Stimulated activated CD4-positive, alpha-beta T cell treated with anti-CD3 and anti-CD28 coated beads, Interleukin-15, amount 100 ng/mL, for 48 hours (primary cell): Measurements from ENCODE around the gene NEU4.
A peak's percentile ranks its signal among the peaks of the same experiment; 100 is the strongest.
"Not testable (repeated sequence)": the region's sequence is repeated elsewhere in the genome, so short reads cannot be mapped to it uniquely, and the experiment has no call there.

Experiments
- DNase-seq, 2 donors: peaks; one replicate each; pipeline ENCODE4 v3.0.0-alpha.2; 2020; ENCODE audit warnings: low read depth in 2 of 2

Gene NEU4

DNA sequence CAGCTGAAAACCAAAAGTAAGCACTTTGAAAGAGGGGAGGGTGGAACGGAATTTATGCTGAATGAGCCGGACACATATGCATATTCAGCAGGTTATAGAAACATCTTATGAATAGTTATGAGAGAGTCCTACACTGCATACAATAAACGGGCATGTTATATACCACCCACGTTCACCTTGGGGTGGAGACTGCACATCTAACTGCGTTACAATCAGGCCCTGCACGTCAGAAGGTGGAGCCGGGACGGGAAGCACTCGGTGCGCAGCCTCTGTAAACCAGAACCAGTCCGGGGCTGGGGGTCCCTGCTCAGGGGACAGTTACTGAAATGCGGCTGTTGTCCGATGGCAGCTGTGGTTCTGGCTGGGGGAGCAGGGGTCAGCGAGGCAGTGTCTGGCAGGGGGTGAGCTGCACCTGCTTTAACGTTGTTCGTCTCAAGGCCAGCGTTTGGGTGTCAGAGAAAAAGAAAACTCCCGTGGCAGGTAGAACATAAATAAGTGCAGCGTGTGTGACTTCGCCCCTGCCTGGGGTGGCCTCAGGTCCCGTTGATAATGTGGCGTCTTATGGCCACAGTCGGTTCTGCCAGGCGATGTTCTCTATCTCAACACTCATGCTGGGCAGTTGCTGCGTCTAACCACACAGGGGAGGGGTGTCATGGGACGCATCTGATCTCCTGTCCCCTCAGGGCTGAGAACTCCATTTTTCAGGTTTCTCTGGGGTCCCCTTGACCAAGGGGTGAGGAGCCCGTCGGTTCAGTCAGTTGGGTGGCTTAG is 24.9 kb downstream of the NEU4 start:
- not testable (repeated sequence) for DNase-seq

DNA sequence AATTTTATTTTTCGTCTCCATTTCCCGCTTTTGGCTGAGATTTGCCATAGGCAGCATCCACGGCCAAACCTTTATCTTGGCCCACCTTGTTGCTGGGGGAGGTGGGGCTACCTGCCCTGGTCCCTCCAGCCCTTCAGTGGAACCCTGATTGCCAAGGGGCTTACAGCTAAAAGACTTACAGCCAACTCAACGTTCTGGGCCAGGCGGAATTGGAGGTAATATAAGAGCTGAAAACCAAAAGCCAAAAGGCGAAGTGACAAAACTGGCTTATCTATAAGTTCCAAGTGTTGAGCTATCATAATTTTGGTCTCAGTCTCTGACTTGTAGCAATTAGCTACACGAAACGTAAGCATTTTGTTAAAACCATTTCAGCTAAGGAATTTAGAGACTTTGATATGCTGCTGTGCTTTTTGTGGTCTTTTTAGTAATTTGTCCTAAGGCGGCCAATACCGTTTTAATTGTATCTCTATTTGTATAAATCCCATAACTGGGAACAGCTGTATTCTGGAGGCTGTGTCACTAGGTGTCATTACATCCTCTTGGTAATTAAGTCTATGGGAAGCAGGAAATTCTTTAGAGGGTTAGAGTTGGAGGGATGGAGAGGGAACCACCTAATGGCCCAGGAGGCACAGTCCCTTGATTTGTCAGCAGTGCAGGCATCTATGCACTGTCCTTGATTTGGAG is 25.7 kb downstream of the NEU4 start:
- no peak for DNase-seq

DNA sequence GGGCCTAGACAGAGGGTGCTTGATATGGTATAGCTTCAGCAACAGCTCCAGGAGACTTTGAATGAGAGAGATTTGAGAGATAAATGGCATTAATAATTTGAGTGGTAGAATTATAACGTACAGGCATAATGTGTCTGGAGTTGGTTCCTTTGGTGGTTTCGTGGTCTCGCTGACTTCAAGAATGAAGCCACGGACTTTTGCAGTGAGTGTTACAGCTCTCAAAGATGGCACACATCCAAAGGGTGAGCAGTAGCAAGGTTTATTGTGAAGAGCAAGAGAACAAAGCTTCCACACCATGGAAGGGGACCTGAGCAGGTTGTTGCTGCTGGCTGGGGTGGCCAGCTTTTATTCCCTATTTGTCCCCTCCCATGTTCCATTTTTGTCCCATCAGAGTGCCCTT is 26.6 kb downstream of the NEU4 start:
- DNase-seq = no peak

DNA sequence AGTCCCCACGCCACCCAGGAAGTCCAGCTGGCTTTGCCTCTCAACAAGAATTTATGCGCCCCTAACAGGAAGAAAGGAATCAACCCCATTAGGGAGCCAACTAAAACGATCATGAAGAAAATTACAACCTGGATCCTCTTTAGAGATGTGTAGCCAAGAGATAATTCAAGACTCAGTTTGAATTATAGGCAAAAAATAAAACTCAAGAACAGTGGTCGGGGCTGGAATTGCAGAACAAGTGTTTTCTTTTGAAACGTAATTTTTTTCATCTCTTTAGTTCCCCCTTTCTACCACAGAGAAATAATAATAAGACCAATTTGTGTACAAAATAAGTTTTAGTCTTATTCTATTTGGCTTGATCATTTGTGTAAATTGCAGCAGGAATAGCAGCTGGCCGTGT is 27.3 kb downstream of the NEU4 start:
- no peak for DNase-seq

DNA sequence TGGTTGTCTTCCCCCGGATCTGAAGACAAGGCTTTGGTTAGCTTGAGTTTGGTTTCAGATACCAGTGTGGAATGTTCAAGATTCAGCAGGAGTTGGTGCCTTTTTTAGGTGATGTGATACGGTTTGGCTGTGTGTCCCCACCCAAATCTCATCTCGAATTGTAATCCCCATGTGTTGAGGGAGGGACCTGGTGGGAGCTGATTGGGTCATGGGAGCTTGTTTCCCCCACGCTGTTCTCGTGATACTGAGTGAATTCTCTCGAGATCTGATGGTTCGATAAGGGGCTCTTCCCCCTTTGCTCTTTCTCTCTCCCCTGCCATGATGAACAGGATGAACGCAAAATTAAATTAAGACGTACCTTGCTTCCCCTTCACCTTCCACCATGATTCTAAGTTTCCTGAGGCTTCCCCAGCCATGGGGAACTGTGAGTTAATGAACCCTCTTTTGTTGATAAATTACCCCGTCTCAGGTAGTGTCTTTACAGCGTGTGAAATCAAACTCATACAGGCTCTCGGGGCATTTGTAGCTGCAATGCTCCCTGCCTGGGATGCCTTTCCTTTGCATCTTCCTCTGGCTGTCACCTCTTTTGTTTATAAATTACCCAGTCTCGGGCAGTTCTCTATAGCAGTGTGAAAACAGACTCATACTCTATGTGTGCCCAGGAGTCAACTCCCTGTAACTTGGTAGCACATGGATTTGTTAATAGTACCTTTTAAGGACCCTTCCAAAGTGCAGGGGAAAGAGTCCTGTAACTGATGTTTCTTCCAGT is 28.4 kb downstream of the NEU4 start:
- DNase-seq = no peak

DNA sequence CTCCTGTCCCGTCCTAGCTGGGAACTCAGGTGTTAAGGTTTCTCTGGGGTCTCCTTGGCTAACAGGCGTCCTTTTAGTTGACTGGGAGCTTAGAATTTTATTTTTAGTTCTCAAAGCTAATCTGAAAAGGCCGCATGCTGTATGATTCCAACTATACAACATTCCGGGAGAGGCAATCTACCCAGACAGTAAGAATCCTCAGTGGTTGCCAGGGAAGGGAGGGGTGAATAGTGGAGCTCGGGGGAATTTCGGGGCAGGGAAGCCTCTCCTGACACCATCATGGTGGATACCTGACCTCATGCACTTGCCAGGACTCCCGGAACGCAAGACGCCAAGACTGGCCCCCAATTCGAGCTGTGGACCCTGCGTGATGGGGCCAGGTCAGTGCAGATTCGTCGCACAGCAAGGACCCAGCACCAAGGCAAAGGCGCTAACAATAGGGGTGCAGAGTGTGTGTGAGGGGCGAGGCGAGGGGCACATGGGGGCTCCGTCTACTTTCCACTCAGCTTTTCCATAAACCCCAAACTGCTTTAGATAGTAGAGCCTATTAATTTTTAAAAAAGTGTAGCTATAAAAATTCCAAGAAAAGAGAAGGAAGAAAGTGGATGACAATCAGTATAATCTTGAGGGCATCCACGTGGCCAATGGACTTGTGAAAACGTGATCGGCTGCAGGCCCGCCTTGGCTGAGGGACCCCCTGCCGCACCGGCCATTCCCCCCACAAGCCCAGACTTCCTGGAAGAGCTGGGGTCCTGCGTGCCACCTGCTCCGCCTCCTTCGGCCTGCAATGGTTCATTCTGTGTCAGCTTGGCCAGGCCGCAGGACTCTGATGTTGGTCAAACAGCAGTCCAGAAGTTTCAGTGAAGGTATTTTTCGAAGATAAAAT is 32.4 kb downstream of the NEU4 start:
- DNase-seq = no peak

DNA sequence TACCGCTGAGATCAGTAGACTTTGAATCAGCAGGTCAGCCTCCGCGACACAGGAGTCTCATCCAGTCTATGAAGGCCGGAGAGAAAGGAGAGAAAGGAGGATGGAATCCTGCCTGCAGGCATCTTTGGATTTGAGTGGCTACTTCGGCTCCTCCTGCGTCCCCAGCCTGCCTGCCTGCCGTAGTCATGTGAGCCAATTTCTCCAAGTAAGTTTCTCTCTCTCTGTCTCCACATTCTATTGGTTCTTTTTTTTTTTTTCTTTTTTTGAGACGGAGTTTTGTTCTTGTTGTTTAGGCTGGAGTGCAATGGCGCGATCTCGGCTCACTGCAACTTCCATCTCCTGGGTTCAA is 33.0 kb downstream of the NEU4 start:
- no peak for DNase-seq

DNA sequence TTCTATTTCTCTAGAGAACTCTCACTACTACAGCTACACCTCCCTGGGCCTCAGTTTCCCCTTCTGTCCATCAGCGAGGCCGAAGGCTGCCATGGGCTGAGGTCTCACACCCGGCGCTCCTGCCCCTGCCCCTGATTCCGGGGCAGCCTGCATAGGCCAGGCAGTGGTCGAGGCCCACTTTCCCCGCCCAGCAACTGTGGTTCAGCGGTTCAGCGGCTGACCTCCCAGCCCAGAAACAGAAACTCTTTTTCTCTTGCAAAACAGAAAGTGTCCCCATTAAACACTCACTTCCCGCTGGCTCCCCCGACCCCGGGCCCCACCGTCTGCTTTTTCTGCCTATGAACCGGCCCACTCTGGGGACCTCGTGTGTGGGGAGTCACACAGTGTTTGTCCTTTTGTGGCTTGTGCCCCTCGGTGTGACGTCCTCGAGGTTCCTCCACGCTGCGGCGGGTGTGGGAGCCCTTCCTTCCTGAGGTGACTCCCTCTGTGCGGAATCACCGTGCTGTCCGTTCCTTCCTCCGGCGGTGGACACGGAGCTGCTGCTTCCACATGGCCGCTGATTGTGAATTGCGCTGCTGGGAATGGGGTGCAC is 33.7 kb downstream of the NEU4 start:
- DNase-seq = peak in 1 of 2 donors; percentile 31

DNA sequence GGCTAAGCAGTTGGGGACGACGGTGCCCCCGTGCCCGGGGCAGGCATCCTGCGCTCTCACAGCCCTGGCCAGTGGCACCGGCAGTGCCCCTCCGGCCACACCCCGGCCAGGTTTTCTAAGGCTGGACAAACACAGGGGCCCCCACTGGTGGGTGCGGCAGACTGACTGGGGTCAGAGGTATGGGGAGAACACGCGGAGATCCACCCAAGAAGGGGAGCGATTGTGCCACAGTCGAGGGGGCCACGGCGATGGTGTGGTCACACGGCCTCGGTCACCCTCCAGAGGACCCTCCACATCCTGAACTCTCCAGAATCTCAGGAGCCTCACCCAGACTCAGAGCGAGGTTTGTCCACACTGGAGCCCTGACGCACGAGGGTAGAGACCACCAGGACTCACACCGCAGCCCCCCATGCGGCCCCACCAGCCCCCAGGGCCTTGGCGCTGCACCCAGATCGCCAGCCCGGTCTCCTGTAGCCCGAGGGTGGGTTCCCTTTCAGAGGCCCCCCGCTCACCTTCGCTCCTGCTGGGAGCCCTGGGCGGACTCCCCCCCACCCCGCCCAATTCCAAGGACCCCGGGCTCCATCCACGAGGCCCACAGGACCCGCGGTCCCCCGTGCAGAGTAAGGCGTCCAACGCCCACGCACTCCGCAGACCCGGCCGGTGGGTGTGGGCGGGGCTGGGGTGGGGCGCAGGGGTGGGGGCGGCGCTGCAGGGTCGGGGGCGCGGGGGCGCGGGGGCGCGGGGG is 34.5 kb downstream of the NEU4 start:
- no peak for DNase-seq

DNA sequence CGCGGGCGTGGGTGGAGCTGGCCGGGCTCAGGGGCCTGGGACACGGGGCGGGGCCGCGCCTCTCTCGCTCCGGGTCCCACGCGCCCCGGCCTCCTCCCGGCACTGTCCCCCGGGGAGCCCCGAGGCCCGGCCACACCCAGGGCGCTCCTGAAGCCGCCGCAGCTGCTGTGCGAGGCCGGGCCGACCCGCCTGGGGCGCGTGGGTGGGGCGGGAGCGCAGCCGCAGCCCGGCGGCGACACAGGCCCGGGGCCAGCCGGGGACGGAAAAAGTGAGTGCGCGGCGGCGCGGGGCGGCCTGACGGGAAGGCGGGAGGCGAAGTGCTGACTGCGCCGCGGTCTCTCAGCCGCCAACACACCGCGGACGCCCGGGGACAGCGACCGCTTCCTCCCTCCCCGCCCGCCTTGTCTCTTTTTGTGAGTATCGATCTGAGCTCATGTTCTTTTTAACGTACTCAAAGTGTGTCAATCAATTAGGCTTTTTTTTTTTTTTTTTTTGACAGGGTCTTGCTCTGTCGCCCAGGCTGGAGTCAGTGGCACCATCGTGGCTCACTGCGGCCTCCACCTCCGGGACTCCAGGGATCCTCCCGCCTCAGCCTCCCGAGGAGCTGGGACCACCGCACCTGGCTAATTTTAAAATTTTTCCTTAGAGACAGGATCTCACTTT is 35.2 kb downstream of the NEU4 start:
- peak; percentile 78 to 84 for DNase-seq

DNA sequence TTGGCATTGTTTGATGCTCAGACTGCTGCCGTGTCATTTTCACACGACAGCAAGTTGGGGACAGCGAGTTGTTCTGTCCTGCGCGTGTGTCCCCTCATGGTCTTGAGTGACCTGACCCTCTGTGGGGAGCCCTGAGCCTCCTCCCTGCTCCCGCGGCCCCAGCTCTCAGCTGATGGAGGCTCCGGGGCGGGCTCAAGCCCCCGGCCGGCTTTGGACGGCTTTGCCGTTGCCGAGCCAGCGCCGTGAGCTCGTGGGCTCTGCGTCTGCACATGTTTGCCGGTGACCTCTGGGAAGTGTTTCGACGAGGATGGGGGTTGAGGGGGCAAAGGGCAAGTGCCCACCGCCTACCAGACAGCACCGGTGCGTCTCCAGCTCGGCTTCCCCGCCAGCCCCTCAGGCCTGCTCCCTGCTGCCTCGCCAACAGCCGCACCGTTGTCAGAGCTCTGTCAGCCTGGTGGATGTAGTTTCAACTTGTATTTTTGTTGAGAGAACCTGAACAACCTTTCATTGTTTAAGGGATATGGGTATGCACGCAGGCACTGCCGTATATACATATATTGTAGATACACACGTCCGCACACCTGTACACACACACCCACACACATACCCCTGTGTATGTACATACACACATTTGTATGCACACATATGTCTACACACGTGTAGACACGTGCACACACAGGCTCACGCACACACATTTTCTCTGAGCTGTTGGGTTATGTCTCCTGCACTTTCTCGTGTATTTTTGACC is 36.0 kb downstream of the NEU4 start:
- no peak for DNase-seq

DNA sequence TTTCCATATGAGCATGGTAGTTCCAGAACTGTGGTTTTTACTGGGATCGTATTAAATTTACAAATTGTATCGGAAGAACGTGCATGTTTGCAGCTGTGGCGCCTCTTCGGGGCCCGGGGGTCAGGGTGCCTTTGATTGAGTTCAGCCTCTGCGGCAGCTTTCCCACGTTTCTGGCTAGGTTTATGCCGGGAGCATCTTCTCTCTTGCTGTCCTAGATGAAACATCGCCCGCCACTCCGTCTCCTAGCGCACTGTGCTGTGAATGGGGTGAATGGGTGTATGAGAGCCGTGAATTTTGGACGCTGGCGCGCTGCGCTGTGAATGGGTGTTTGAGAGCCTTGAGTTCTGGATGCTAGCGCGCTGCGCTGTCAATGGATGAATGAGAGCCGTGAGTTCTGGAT is 37.4 kb downstream of the NEU4 start:
- DNase-seq = no peak

DNA sequence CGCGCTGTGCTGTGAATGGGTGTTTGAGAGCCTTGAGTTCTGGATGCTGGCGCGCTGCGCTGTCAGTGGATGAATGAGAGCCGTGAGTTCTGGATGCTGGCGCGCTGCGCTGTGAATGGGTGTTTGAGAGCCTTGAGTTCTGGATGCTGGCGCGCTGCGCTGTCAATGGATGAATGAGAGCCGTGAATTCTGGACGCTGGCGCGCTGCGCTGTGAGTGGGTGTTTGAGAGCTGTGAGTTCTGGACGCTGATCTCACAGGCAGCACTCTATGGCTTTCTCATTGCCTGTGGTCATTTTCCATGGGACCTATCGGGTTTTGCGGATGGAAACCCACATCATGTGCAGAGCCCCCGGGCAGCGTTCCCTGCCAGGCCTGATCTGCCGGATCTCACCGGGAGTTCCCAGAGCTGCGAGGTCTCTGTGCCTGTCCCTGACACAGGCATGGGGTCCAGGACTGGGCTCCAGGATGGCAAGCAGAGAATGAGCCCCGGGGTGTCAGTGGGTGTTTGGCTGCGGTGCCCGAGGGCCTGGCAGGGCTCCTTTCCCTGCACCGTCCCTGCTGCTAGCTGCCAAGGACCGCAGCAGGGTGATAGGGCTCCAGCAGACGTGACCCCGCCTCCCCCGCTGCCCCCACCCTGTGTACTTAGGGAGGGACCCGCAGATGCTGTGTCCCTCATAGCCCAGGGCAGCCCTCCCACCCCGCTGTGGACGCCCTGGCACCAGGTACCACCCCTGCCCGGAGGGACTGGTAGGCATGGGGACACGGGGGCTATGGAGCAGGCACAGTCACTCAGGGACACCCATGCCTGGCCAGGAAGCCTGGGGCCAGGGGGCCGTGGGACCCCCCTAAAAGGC is 40.0 kb downstream of the NEU4 start:
- no peak for DNase-seq

DNA sequence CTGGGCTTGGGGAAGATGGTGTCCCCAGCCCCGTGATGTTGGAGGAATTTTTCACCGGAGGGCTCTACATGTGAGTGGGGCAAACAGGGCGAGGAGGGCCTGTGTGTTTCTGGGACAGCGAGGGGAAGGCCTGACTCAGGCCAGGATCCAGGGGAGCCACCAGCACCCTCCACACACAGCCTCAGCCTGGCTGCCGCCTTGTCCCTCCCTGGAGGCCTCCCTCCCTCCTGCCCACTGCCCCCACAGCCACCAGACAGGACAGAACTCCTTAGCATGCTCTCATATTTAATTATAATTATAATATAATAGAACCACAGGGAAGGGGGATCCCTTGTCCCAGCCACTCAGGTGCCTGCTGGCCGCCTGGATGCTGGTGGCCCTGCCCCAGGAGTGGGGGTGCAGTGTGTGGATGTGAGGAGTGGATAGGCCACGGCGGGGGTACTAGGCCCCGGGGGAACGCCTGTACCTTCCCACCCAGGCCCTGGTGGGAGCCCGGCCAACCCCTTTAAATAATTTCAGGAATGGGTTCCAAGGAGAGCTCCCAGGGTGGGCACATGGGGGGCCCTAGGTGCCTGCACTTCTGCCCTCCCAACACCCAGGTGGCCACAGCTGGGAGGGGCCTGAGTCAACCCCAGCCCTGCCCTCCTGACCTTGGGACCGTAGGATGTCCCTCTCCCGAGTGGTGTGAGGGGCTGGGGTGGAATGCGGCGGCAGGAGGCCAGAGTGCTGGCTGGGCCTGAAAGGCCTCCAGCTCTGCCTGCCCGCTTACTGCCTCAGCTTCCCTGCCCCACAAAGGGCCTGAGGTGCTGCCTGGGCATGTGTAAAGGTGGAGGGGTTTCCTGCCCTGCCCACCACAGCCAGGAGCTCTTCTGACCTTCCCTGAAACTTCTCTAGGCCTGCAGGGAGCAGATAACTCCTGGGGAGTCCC is 40.9 kb downstream of the NEU4 start:
- no peak for DNase-seq

DNA sequence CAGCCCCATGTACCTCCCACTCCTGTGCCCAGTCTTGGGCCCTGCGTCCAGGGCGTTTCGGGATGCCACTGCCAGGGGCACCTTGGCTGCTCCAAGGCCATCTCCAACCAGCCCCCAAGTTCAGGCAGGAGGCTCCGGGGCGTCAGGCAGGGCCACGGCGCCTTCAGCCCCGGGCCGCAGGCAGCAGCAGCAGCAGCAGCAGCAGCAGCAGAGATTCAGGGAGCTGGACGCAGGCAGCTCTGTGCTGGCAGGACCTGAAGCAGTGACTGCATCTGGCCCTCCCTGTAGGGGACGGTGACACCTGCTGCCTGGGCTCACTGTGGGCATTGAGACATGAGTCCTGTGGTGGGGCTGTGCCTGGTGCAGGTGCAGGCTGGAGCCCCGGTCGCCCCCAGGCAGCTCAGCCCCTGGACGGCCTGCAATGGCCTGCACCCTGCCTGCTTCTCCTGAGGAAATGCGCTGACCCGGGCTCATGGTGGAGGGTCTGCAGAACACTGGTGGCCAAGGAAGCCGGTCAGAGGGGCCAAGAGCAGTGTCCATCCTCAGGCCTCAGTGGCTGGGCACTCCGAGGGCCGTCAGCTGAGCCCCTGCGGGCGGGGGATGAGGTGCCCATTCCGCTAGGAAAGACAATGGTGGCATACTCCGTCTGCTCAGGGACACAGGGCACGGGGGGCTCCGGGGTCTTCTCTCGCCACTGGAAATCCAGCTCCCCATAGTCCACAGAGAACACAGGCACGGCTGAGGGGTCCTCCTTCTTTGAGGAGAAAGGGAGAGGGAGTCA is 41.7 kb downstream of the NEU4 start:
- no peak for DNase-seq

DNA sequence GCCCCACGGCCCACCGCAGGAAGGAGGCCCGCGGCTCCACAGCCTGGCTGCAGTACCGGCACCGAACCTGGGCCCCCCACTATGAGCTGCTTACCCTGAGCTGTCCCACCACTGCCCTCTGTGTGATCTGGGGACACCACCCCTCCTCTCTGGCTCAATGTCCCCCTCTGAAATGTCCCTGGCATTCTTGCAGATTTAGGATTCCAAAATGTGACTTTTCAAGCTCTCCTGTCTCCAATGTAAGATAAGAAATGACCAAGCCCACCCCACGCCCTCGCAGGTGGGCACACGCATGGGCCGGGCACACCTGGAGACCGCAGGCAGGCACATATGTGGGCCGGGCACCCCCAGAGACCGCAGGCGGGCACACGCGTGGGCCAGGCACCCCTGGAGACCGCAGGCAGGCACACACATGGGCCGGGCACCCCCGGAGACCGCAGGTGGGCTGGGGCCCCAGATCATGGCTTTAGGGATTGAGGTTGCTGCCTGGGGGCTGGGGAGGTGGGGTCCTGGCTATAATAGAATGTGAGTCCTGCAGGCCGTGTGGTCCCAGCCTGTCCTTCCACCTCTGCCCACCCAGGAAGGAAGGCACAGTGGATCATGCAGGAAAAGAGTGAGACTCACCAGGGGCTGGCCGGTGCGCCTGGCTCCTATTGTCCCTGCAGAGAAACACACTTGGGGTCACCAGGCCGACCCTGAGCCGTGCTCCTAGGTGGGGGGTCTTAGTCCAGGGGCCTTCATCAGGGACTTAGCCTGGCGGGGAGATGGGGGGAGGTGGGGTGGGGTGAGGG is 42.5 kb downstream of the NEU4 start:
- DNase-seq = no peak
